Measurements from ENCODE around the gene OGFOD2.

OGFOD2 gene

GRCh38 chr12:122989225-122989839 lies 14.3 kb downstream of the OGFOD2 start:
- no peak for DNase-seq

GRCh38 chr12:122989874-122990419 lies 14.9 kb downstream of the OGFOD2 start:
- DNase-seq, result no peak

GRCh38 chr12:122990561-122990960 lies 15.5 kb downstream of the OGFOD2 start:
- no peak for DNase-seq

- DNase-seq, result no peak
Observed at GRCh38 chr12:122990961-122991622, 16.0 kb downstream of the OGFOD2 start.

- no peak for DNase-seq
Observed at GRCh38 chr12:122991623-122992275, 16.7 kb downstream of the OGFOD2 start.

GRCh38 chr12:122992386-122992785 lies 17.3 kb downstream of the OGFOD2 start:
- DNase-seq, result no peak

- DNase-seq, result no peak
Observed at GRCh38 chr12:122994140-122994675, 19.2 kb downstream of the OGFOD2 start.

GRCh38 chr12:122994781-122995502 lies 19.9 kb downstream of the OGFOD2 start:
- DNase-seq, result no peak

GRCh38 chr12:122995503-122996187 lies 20.6 kb downstream of the OGFOD2 start:
- DNase-seq, result no peak

- no peak for DNase-seq
Observed at GRCh38 chr12:122996188-122996601, 21.2 kb downstream of the OGFOD2 start.

- no peak for DNase-seq
Observed at GRCh38 chr12:122996621-122997342, 21.7 kb downstream of the OGFOD2 start.

GRCh38 chr12:122997343-122998250 lies 22.6 kb downstream of the OGFOD2 start:
- DNase-seq, result no peak

- DNase-seq, result no peak
Observed at GRCh38 chr12:122998316-122998715, 23.3 kb downstream of the OGFOD2 start.

- no peak for DNase-seq
Observed at GRCh38 chr12:122999196-122999946, 24.3 kb downstream of the OGFOD2 start.

- no peak for DNase-seq
Observed at GRCh38 chr12:122999986-123000420, 25.0 kb downstream of the OGFOD2 start.

- no peak for DNase-seq
Observed at GRCh38 chr12:123000578-123000977, 25.5 kb downstream of the OGFOD2 start.

GRCh38 chr12:123001464-123001863 lies 26.4 kb downstream of the OGFOD2 start:
- DNase-seq, result no peak

- DNase-seq, result no peak
Observed at GRCh38 chr12:123003257-123003656, 28.2 kb downstream of the OGFOD2 start.

GRCh38 chr12:123004287-123004686 lies 29.2 kb downstream of the OGFOD2 start:
- no peak for DNase-seq
